Astrocyte (in vitro differentiated cells and primary cell): ENCODE results near the gene IGFBP2. TPM values are rescaled to one million over a fixed set of nuclear protein-coding genes. Genes with fewer than 3 reads are reported as not detected.

Experiments used
- DNase-seq: peaks from one replicate; pipeline ENCODE4 v3.0.0-alpha.2; 2010; ENCODE audit warnings: low read depth
- FAIRE-seq: peaks from 2 replicates; lab custom pipeline; 2011; peaks lifted over from hg19 to GRCh38; lab: Jason Lieb, UNC
- H2AFZ ChIP-seq: 2 replicates; pipeline ENCODE4 v1.6.0; 2012; ENCODE audit warnings: low read depth, low read length, inconsistent platforms
- H3K27ac ChIP-seq: 2 replicates; pipeline ENCODE4 v1.5.1; 2011; ENCODE audit warnings: low read depth, low read length, inconsistent platforms
- H3K27me3 ChIP-seq: 2 replicates; pipeline ENCODE4 v1.6.0; 2011; ENCODE audit warnings: low read length, inconsistent platforms; ENCODE audit not compliant: insufficient read depth
- H3K36me3 ChIP-seq: 2 replicates; pipeline ENCODE4 v1.5.1; 2011; ENCODE audit warnings: low read length, inconsistent platforms; ENCODE audit not compliant: insufficient read depth
- H3K4me1 ChIP-seq: 2 replicates; pipeline ENCODE4 v1.5.1; 2011; ENCODE audit warnings: low read length, inconsistent platforms; ENCODE audit not compliant: insufficient read depth
- H3K4me2 ChIP-seq: 2 replicates; pipeline ENCODE4 v1.6.0; 2012; ENCODE audit warnings: low read length, inconsistent platforms
- H3K4me3 ChIP-seq: 2 replicates; pipeline ENCODE4 v1.5.1; 2011; ENCODE audit warnings: low read depth, mild to moderate bottlenecking, low read length, inconsistent platforms; ENCODE audit not compliant: insufficient read depth
- H3K79me2 ChIP-seq: 2 replicates; pipeline ENCODE4 v1.6.0; 2012; ENCODE audit warnings: mild to moderate bottlenecking, low read length, inconsistent platforms; ENCODE audit not compliant: insufficient read depth
- H3K9ac ChIP-seq: 2 replicates; pipeline ENCODE4 v1.6.0; 2012; ENCODE audit warnings: mild to moderate bottlenecking, low read length, inconsistent platforms
- H3K9me3 ChIP-seq: 2 replicates; pipeline ENCODE4 v1.5.1; 2012; ENCODE audit warnings: low read depth, mild to moderate bottlenecking, low read length, inconsistent platforms; ENCODE audit not compliant: insufficient read depth
- H4K20me1 ChIP-seq: 2 replicates; pipeline ENCODE4 v1.6.0; 2012; ENCODE audit warnings: low read length, inconsistent platforms; ENCODE audit not compliant: insufficient read depth
- H3K27ac Mint-ChIP-seq: one replicate; pipeline ENCODE4 v1.8.0; 2021; ENCODE audit warnings: mild to moderate bottlenecking, mixed read lengths; ENCODE audit not compliant: unreplicated experiment
- H3K27me3 Mint-ChIP-seq: one replicate; pipeline ENCODE4 v1.8.0; 2021; ENCODE audit warnings: low read depth, mixed read lengths; ENCODE audit not compliant: unreplicated experiment
- H3K36me3 Mint-ChIP-seq: one replicate; pipeline ENCODE4 v1.8.0; 2021; ENCODE audit warnings: low read depth, mixed read lengths; ENCODE audit not compliant: unreplicated experiment
- H3K4me1 Mint-ChIP-seq: one replicate; pipeline ENCODE4 v1.8.0; 2021; ENCODE audit warnings: low read depth, mixed read lengths; ENCODE audit not compliant: unreplicated experiment
- H3K4me3 Mint-ChIP-seq: one replicate; pipeline ENCODE4 v1.8.0; 2021; ENCODE audit warnings: mild to moderate bottlenecking, moderate library complexity, mixed read lengths; ENCODE audit not compliant: unreplicated experiment
- H3K9me3 Mint-ChIP-seq: one replicate; pipeline ENCODE4 v1.8.0; 2021; ENCODE audit warnings: mild to moderate bottlenecking, mixed read lengths; ENCODE audit not compliant: unreplicated experiment
- EZH2 ChIP-seq: IDR thresholded peaks from 2 replicates; pipeline ENCODE4 v1.6.1; 2012; ENCODE audit warnings: mild to moderate bottlenecking, low read length, inconsistent platforms; ENCODE audit not compliant: insufficient read depth
- total RNA-seq: library from RNA; stranded (reverse); gene quantifications from 2 replicates; pipeline ENCODE4 v1.2.1, GENCODE V29; 2021
- TF ChIP-seq, protein P1 (sequence below): IDR thresholded peaks from 2 replicates; pipeline ENCODE4 v1.5.1; 2011; ENCODE audit warnings: low read depth, mild to moderate bottlenecking, inconsistent platforms, low read length, moderate library complexity; ENCODE audit not compliant: insufficient read depth

Gene IGFBP2
- total RNA-seq, 1 donor from 2014 or later = 944 TPM

DNA sequence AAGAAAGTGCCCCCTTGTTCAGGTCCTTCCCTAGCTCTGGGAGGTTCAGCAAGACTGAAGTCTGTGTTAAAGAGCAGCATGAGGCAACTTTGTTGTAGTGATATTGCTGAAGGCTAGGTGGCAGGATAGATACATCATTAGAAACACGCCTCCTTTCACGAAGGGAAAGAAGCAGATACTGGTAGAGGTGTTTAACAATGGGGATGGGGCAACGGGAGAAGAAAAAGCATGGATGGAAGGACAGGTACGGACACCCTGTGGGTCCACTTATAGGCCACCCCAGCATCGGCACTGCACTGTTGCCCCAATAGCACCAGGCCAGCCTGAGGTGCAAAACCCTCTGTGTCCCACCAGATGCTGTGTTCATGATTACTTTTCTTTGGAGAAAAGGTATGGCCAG, 65.7 kb downstream of the IGFBP2 start:
- no peak overlapping the region for H3K9ac ChIP-seq

DNA sequence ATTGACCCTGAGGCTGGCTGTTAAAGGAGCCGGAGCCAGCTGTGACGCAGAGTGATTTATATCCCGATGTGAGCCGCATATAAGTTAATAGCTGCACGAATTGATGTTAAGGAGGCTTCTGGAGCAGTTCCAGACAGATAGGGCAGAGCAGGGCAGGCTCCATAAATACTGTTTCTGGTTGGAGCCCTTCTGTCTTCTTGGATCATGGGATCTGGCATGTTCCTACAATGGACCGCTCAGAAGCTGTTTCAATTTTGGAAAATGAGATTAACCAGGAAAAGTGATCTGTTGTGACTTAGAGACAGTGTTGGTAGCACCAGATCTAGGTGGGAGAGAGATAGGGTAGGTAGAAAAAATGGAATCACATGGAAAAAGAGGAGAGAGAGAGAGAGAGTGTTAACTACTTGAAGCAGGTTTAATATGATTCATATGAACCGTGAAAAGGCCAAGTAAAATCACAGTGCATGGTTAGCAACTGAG, 66.9 kb downstream of the IGFBP2 start:
- DNase-seq (no peak), FAIRE-seq (no peak)
- H3K27ac Mint-ChIP-seq = no peak overlapping the region
- peaks cover 18% of the 10 kb centered on the region for H3K4me1 Mint-ChIP-seq
- H3K27me3 Mint-ChIP-seq = no peaks in the 10 kb centered on the region
- H3K36me3 Mint-ChIP-seq = no peaks in the 10 kb centered on the region
- Histone ChIP-seq H2AFZ (no peak overlapping the region), H3K4me1 (peaks cover 31% of the 10 kb centered on the region), H3K36me3 (no peaks in the 10 kb centered on the region), H3K4me2 (no peak overlapping the region), H3K9ac (no peak overlapping the region), H3K9me3 (no peaks in the 10 kb centered on the region), H3K27ac (no peak overlapping the region), H3K79me2 (no peaks in the 10 kb centered on the region), H4K20me1 (no peaks in the 10 kb centered on the region), H3K4me3 (no peak overlapping the region), H3K27me3 (no peaks in the 10 kb centered on the region)
- H3K4me3 Mint-ChIP-seq = no peak overlapping the region
- no peak for TF ChIP-seq EZH2
- TF ChIP-seq, protein P1, sequence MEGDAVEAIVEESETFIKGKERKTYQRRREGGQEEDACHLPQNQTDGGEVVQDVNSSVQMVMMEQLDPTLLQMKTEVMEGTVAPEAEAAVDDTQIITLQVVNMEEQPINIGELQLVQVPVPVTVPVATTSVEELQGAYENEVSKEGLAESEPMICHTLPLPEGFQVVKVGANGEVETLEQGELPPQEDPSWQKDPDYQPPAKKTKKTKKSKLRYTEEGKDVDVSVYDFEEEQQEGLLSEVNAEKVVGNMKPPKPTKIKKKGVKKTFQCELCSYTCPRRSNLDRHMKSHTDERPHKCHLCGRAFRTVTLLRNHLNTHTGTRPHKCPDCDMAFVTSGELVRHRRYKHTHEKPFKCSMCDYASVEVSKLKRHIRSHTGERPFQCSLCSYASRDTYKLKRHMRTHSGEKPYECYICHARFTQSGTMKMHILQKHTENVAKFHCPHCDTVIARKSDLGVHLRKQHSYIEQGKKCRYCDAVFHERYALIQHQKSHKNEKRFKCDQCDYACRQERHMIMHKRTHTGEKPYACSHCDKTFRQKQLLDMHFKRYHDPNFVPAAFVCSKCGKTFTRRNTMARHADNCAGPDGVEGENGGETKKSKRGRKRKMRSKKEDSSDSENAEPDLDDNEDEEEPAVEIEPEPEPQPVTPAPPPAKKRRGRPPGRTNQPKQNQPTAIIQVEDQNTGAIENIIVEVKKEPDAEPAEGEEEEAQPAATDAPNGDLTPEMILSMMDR = no peak
- H3K9me3 Mint-ChIP-seq = no peaks in the 10 kb centered on the region

More for the DNA sequence above, 65.7 kb downstream of the IGFBP2 start:
- FAIRE-seq = peak; percentile 96
- Mint-ChIP-seq H3K4me1 (peaks cover 20% of the 10 kb centered on the region), H3K27me3 (no peaks in the 10 kb centered on the region), H3K36me3 (no peaks in the 10 kb centered on the region), H3K9me3 (no peaks in the 10 kb centered on the region), H3K27ac (no peak overlapping the region), H3K4me3 (no peak overlapping the region)
- no peak overlapping the region for H3K4me3 ChIP-seq
- TF ChIP-seq, protein P1 = peak; percentile 70
- TF ChIP-seq EZH2 = no peak
- peak; percentile 61 for DNase-seq
- peaks cover 10% of the 10 kb centered on the region for H3K79me2 ChIP-seq
- H3K9me3 ChIP-seq = no peaks in the 10 kb centered on the region
- no peak overlapping the region for H2AFZ ChIP-seq
- H3K27me3 ChIP-seq = no peaks in the 10 kb centered on the region
- peaks cover 36% of the 10 kb centered on the region for H3K4me1 ChIP-seq
- H4K20me1 ChIP-seq = no peaks in the 10 kb centered on the region
- H3K36me3 ChIP-seq = no peaks in the 10 kb centered on the region
- no peak overlapping the region for H3K27ac ChIP-seq
- no peak overlapping the region for H3K4me2 ChIP-seq

DNA sequence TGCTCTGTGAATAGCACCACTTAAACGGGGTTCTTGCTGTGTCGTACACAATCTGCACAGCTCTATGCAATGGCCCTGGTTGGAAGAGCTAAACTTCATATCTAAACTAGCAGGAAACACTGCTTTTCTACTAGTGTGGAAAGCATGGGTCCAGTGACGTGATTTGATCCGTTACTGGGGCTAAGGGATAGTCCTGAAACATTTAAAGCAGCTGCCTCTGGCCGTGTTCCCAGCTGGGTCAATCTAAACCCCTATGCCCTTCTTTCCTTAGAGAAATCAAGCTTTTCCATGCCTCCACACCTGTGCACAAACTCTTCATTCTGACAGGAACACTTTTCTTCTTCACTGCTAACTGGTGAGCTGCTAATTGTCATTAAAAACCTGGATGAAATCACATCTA, 67.6 kb downstream of the IGFBP2 start:
- H3K4me3 ChIP-seq = no peak overlapping the region
- H3K27ac ChIP-seq = no peak overlapping the region
- H3K79me2 ChIP-seq = no peaks in the 10 kb centered on the region
- peaks cover 16% of the 10 kb centered on the region for H3K4me1 Mint-ChIP-seq
- DNase-seq (no peak), FAIRE-seq (no peak)
- no peak overlapping the region for H3K4me2 ChIP-seq
- no peaks in the 10 kb centered on the region for H3K27me3 ChIP-seq
- H3K9me3 Mint-ChIP-seq = no peaks in the 10 kb centered on the region
- H3K4me3 Mint-ChIP-seq = no peak overlapping the region
- no peaks in the 10 kb centered on the region for H3K36me3 Mint-ChIP-seq
- no peak overlapping the region for H3K27ac Mint-ChIP-seq
- no peaks in the 10 kb centered on the region for H3K27me3 Mint-ChIP-seq
- no peaks in the 10 kb centered on the region for H3K9me3 ChIP-seq
- no peak for TF ChIP-seq EZH2
- TF ChIP-seq, protein P1 = no peak
- H3K4me1 ChIP-seq = peaks cover 25% of the 10 kb centered on the region
- H3K9ac ChIP-seq = no peak overlapping the region
- H3K36me3 ChIP-seq = no peaks in the 10 kb centered on the region
- no peak overlapping the region for H2AFZ ChIP-seq
- no peaks in the 10 kb centered on the region for H4K20me1 ChIP-seq
